H9 (cell line): Measurements from ENCODE around the gene COMMD4. TPM values are rescaled to one million over a fixed set of nuclear protein-coding genes. Genes with fewer than 3 reads are reported as not detected.

ENCODE experiments used
- DNase-seq: peaks from one replicate; pipeline ENCODE4 v3.0.0-alpha.2; 2017
- H2AFZ ChIP-seq: one replicate; pipeline ENCODE4 v1.6.1; 2013; ENCODE audit warnings: mild to moderate bottlenecking, low read length, control low read depth, moderate library complexity
- H2AK5ac ChIP-seq: 2 replicates; pipeline ENCODE4 v1.6.1; 2013; ENCODE audit warnings: low read length, control low read depth, mixed read lengths; ENCODE audit not compliant: insufficient read length
- H2BK120ac ChIP-seq: one replicate; pipeline ENCODE4 v1.6.1; 2013; ENCODE audit warnings: low read depth, mild to moderate bottlenecking, low read length, control low read depth, inconsistent platforms; ENCODE audit not compliant: poor library complexity, severe bottlenecking
- H2BK12ac ChIP-seq: 2 replicates; pipeline ENCODE4 v1.6.1; 2013; ENCODE audit warnings: low read length, control low read depth, mixed read lengths, low read depth; ENCODE audit not compliant: insufficient read length
- H2BK15ac ChIP-seq: 2 replicates; pipeline ENCODE4 v1.6.1; 2013; ENCODE audit warnings: low read depth, low read length, control low read depth
- H2BK20ac ChIP-seq: one replicate; pipeline ENCODE4 v1.6.1; 2013; ENCODE audit warnings: low read depth, mild to moderate bottlenecking, low read length, control low read depth, inconsistent platforms; ENCODE audit not compliant: poor library complexity, severe bottlenecking
- H2BK5ac ChIP-seq: 2 replicates; pipeline ENCODE4 v1.6.1; 2013; ENCODE audit warnings: low read length, control low read depth, mixed read lengths; ENCODE audit not compliant: insufficient read length
- H3K14ac ChIP-seq: 2 replicates; pipeline ENCODE4 v1.6.1; 2013; ENCODE audit warnings: low read length, control low read depth; ENCODE audit not compliant: insufficient read depth
- H3K18ac ChIP-seq: 2 replicates; pipeline ENCODE4 v1.6.1; 2013; ENCODE audit warnings: low read depth, mild to moderate bottlenecking, mixed read lengths, low read length, control low read depth; ENCODE audit not compliant: insufficient read length
- H3K23ac ChIP-seq: 2 replicates; pipeline ENCODE4 v1.6.1; 2013; ENCODE audit warnings: low read length, control low read depth, mixed read lengths, low read depth; ENCODE audit not compliant: insufficient read length
- H3K23me2 ChIP-seq: 2 replicates; pipeline ENCODE4 v1.6.1; 2013; ENCODE audit warnings: low read depth, mild to moderate bottlenecking, mixed read lengths, low read length, control low read depth; ENCODE audit not compliant: insufficient read length, poor library complexity, severe bottlenecking
- H3K27ac ChIP-seq: 2 replicates; pipeline ENCODE4 v1.5.1; 2013; ENCODE audit warnings: low read length, control low read depth, mixed read lengths, low read depth; ENCODE audit not compliant: insufficient read length
- H3K27me3 ChIP-seq: 2 replicates; pipeline ENCODE4 v1.6.1; 2013; ENCODE audit warnings: low read length, control low read depth, inconsistent platforms; ENCODE audit not compliant: insufficient read depth
- H3K4ac ChIP-seq: 2 replicates; pipeline ENCODE4 v1.6.1; 2013; ENCODE audit warnings: low read depth, mild to moderate bottlenecking, control low read depth, inconsistent platforms, low read length, moderate library complexity
- H3K4me1 ChIP-seq: 2 replicates; pipeline ENCODE4 v1.6.1; 2013; ENCODE audit warnings: low read length, control low read depth, inconsistent platforms; ENCODE audit not compliant: insufficient read depth
- H3K4me2 ChIP-seq: 2 replicates; pipeline ENCODE4 v1.6.1; 2013; ENCODE audit warnings: low read length, control low read depth, mixed read lengths; ENCODE audit not compliant: insufficient read length, insufficient read depth
- H3K56ac ChIP-seq: 2 replicates; pipeline ENCODE4 v1.6.1; 2013; ENCODE audit warnings: low read depth, mild to moderate bottlenecking, mixed read lengths, low read length, control low read depth; ENCODE audit not compliant: insufficient read length
- H3K79me1 ChIP-seq: 2 replicates; pipeline ENCODE4 v1.6.1; 2013; ENCODE audit warnings: low read depth, mild to moderate bottlenecking, moderate library complexity, low read length, control low read depth, inconsistent platforms; ENCODE audit not compliant: insufficient read depth, poor library complexity, severe bottlenecking
- H3K79me2 ChIP-seq: 2 replicates; pipeline ENCODE4 v1.6.1; 2013; ENCODE audit warnings: low read length, control low read depth, inconsistent platforms; ENCODE audit not compliant: insufficient read depth
- H3K9ac ChIP-seq: 2 replicates; pipeline ENCODE4 v1.6.1; 2013; ENCODE audit warnings: low read length, control low read depth, mixed read lengths; ENCODE audit not compliant: insufficient read length; ENCODE audit errors: extremely low read depth
- H3K9me3 ChIP-seq: one replicate; pipeline ENCODE4 v1.6.1; 2013; ENCODE audit warnings: low read depth, low read length, inconsistent platforms; ENCODE audit not compliant: control insufficient read depth
- H3T11ph ChIP-seq: one replicate; pipeline ENCODE4 v1.6.1; 2013; ENCODE audit warnings: mild to moderate bottlenecking, low read length, control low read depth, inconsistent platforms
- H4K20me1 ChIP-seq: one replicate; pipeline ENCODE4 v1.6.1; 2013; ENCODE audit not compliant: control insufficient read depth, insufficient read length, insufficient read depth
- H4K5ac ChIP-seq: 2 replicates; pipeline ENCODE4 v1.6.1; 2013; ENCODE audit warnings: low read depth, mild to moderate bottlenecking, mixed read lengths, low read length, control low read depth; ENCODE audit not compliant: insufficient read length
- H4K8ac ChIP-seq: replicated peaks from 2 replicates; pipeline ENCODE4 v1.6.1; 2013; ENCODE audit warnings: low read length, control low read depth, mixed read lengths, low read depth; ENCODE audit not compliant: insufficient read length
- H4K91ac ChIP-seq: 2 replicates; pipeline ENCODE4 v1.6.1; 2013; ENCODE audit warnings: low read depth, mild to moderate bottlenecking, moderate library complexity, mixed read lengths, low read length, control low read depth; ENCODE audit not compliant: insufficient read length
- H3K27ac Mint-ChIP-seq, 3 experiments: 2 replicates in 2 of 3; 3 replicates in 1 of 3; pipeline ENCODE4 v1.8.0; 2020 to 2021; ENCODE audit warnings: mixed read lengths in 3 of 3, mild to moderate bottlenecking in 1 of 3, moderate library complexity in 1 of 3
- H3K27me3 Mint-ChIP-seq: 2 replicates; pipeline ENCODE4 v1.8.0; 2021; ENCODE audit warnings: low read depth, mild to moderate bottlenecking, moderate library complexity, mixed read lengths
- H3K36me3 Mint-ChIP-seq, 3 experiments: 2 replicates in 2 of 3; 3 replicates in 1 of 3; pipeline ENCODE4 v1.8.0; 2020 to 2021; ENCODE audit warnings: low read depth in 3 of 3, mixed read lengths in 3 of 3; ENCODE audit not compliant: insufficient read depth in 1 of 3
- H3K4me1 Mint-ChIP-seq, 2 experiments: 2 replicates each; pipeline ENCODE4 v1.8.0; 2020; ENCODE audit warnings: mixed read lengths in 2 of 2
- H3K4me3 Mint-ChIP-seq, 2 experiments: 2 replicates in 1 of 2; 3 replicates in 1 of 2; pipeline ENCODE4 v1.8.0; 2020 to 2021; ENCODE audit warnings: mild to moderate bottlenecking in 2 of 2, mixed read lengths in 2 of 2, moderate library complexity in 1 of 2
- H3K9me3 Mint-ChIP-seq, 2 experiments: 2 replicates in 1 of 2; 3 replicates in 1 of 2; pipeline ENCODE4 v1.8.0; 2020; ENCODE audit warnings: mild to moderate bottlenecking in 2 of 2, mixed read lengths in 2 of 2, moderate library complexity in 1 of 2
- CTCF ChIP-seq: fragments of 200-600 bp; sonication (generic); conservative IDR thresholded peaks from 3 replicates; pipeline ENCODE4 v1.8.0; 2021; ENCODE audit warnings: antibody characterized with exemption, mild to moderate bottlenecking
- WGBS: extraction: QIAGEN DNeasy Blood & Tissue Kit; methylation state at CpG from one replicate; pipeline ENCODE4 v1.1.7; 2013; ENCODE audit warnings: missing lambda C conversion rate, low lambda C conversion rate, mixed read lengths; ENCODE audit not compliant: insufficient read length; ENCODE audit errors: extremely low coverage; 5-methylcytosine and 5-hydroxymethylcytosine counted together
- total RNA-seq: library from RNA; stranded (reverse); gene quantifications from 2 replicates; pipeline ENCODE4 v1.2.1, GENCODE V29; 2021

COMMD4 gene
- total RNA-seq, 1 experiment from 2014 or later, result 146 TPM

- Histone ChIP-seq H2BK5ac (no peak overlapping the region), H3K4ac (no peak overlapping the region), H3K79me2 (no peaks in the 10 kb centered on the region), H2AK5ac (no peak overlapping the region), H2BK120ac (no peak overlapping the region), H3K56ac (no peak overlapping the region), H2AFZ (no peak overlapping the region), H4K5ac (no peak overlapping the region), H2BK15ac (no peak overlapping the region), H4K8ac (no peak overlapping the region), H2BK20ac (no peak overlapping the region), H3K23ac (no peak overlapping the region), H3K9ac (no peak overlapping the region), H4K91ac (no peak overlapping the region), H3K9me3 (no peaks in the 10 kb centered on the region), H3T11ph (no peak overlapping the region), H3K14ac (no peak overlapping the region), H3K18ac (no peak overlapping the region), H3K23me2 (no peaks in the 10 kb centered on the region), H2BK12ac (no peak overlapping the region), H4K20me1 (no peaks in the 10 kb centered on the region), H3K27me3 (no peaks in the 10 kb centered on the region), H3K79me1 (no peaks in the 10 kb centered on the region), H3K4me2 (no peak overlapping the region), H3K4me1 (no peaks in the 10 kb centered on the region; the same call in 1 of the 2 replicates), H3K27ac (no peak overlapping the region)
- Mint-ChIP-seq H3K4me3 (no peak overlapping the region), H3K4me1 (peaks cover 19 to 20% of the 10 kb centered on the region in 2 experiments), H3K27ac (peak overlapping the region in 2 of 3 experiments; percentile 37 to 74; a peak in 3 of 7 replicates), H3K36me3 (peaks cover 35 to 64% (median 58%) of the 10 kb centered on the region in 3 experiments; a peak in 6 of 7 replicates), H3K9me3 (no peaks in the 10 kb centered on the region), H3K27me3 (no peaks in the 10 kb centered on the region; the same call in 1 of the 2 replicates)
- TF ChIP-seq CTCF, result no peak
- no peak for DNase-seq
- WGBS, result no CpG with 5 or more reads among the region's 1 CpG
Measured at GRCh38 chr15:75371486-75371885, 35.6 kb downstream of the COMMD4 start.
